Transverse colon (tissue), 4 donors: ENCODE results near the gene SUGCT.

Experiments
- POLR2AphosphoS5 ChIP-seq, 3 donors: sonication (generic); formaldehyde crosslinking; IDR thresholded peaks; one replicate each; pipeline ENCODE4 v1.6.1; 2016; ENCODE audit warnings: antibody characterized with exemption in 3 of 3
- TF ChIP-seq, protein P1 (sequence below), 5 experiments: fragments of 200-600 bp in 3 of 5; fragments of 450-650 bp in 2 of 5; sonication (generic) in 3 of 5; IDR thresholded peaks; 1 replicate in 2 of 5; 2 replicates in 3 of 5; pipeline ENCODE4 v1.5.1; 2016 to 2017; ENCODE audit warnings: antibody characterized with exemption in 5 of 5, inconsistent platforms in 3 of 5, mild to moderate bottlenecking in 2 of 5, moderate library complexity in 1 of 5

DNA sequence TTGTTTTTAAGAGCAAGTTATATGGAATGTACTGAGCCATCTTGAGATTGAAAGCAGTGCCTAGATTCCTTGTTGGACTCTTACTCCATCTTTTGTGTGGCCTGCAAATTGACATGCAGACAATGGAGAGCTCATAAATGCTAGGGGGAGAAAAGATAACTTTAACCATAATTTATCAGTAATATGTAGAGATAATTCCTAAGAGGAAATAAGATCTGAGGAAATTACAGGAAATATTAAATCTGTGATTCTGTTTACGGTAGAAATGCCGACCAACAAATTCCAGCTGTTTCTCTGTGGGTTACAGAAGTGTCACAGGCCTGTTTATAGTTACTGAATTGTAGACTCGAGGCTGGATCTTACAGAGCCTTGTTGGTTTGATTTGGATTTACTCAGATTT lies 348.0 kb downstream of the SUGCT start:
- TF ChIP-seq, protein P1, sequence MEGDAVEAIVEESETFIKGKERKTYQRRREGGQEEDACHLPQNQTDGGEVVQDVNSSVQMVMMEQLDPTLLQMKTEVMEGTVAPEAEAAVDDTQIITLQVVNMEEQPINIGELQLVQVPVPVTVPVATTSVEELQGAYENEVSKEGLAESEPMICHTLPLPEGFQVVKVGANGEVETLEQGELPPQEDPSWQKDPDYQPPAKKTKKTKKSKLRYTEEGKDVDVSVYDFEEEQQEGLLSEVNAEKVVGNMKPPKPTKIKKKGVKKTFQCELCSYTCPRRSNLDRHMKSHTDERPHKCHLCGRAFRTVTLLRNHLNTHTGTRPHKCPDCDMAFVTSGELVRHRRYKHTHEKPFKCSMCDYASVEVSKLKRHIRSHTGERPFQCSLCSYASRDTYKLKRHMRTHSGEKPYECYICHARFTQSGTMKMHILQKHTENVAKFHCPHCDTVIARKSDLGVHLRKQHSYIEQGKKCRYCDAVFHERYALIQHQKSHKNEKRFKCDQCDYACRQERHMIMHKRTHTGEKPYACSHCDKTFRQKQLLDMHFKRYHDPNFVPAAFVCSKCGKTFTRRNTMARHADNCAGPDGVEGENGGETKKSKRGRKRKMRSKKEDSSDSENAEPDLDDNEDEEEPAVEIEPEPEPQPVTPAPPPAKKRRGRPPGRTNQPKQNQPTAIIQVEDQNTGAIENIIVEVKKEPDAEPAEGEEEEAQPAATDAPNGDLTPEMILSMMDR (IDR thresholded peaks at IDR 0.05), result no peak
- no peak for TF ChIP-seq POLR2AphosphoS5 (IDR thresholded peaks at IDR 0.05)
